Endodermal cell (in vitro differentiated cells): ENCODE measurements around the gene LIN7A. TPM values are rescaled to one million over a fixed set of nuclear protein-coding genes. Genes with fewer than 3 reads are reported as not detected.

Experiments used
- DNase-seq: peaks from one replicate; pipeline ENCODE4 v3.0.0-alpha.2; 2017
- H3K27ac ChIP-seq: 2 replicates; pipeline ENCODE4 v1.5.1; 2013; ENCODE audit warnings: mild to moderate bottlenecking, low read depth, low read length, moderate library complexity
- H3K27me3 ChIP-seq: 2 replicates; pipeline ENCODE4 v1.6.1; 2013; ENCODE audit warnings: mild to moderate bottlenecking, low read length, moderate library complexity; ENCODE audit not compliant: insufficient read depth, control insufficient read depth, poor library complexity, severe bottlenecking
- H3K36me3 ChIP-seq: 2 replicates; pipeline ENCODE4 v1.7.0; 2013; ENCODE audit warnings: mild to moderate bottlenecking, low read length, moderate library complexity; ENCODE audit not compliant: control insufficient read depth, insufficient read depth
- H3K4me1 ChIP-seq: one replicate; pipeline ENCODE4 v1.7.0; 2013; ENCODE audit warnings: low read length; ENCODE audit not compliant: control insufficient read depth, insufficient read depth
- H3K4me3 ChIP-seq: 2 replicates; pipeline ENCODE4 v1.5.1; 2013; ENCODE audit warnings: mild to moderate bottlenecking, low read length, moderate library complexity
- H3K9ac ChIP-seq: 2 replicates; pipeline ENCODE4 v1.6.1; 2013; ENCODE audit warnings: mild to moderate bottlenecking, low read length, moderate library complexity; ENCODE audit not compliant: poor library complexity, severe bottlenecking; ENCODE audit errors: extremely low read depth
- H3K9me3 ChIP-seq: 2 replicates; pipeline ENCODE4 v1.6.1; 2013; ENCODE audit warnings: mild to moderate bottlenecking, low read length, moderate library complexity; ENCODE audit not compliant: control insufficient read depth
- H3K27ac Mint-ChIP-seq: 2 replicates; pipeline ENCODE4 v1.8.0; 2020; ENCODE audit warnings: mixed read lengths
- H3K27me3 Mint-ChIP-seq: 2 replicates; pipeline ENCODE4 v1.8.0; 2021; ENCODE audit warnings: mild to moderate bottlenecking, mixed read lengths; ENCODE audit not compliant: insufficient read depth
- H3K36me3 Mint-ChIP-seq: 2 replicates; pipeline ENCODE4 v1.8.0; 2020; ENCODE audit warnings: low read depth, mixed read lengths
- H3K4me1 Mint-ChIP-seq: 2 replicates; pipeline ENCODE4 v1.8.0; 2020; ENCODE audit warnings: mixed read lengths
- H3K4me3 Mint-ChIP-seq: 2 replicates; pipeline ENCODE4 v1.8.0; 2020; ENCODE audit warnings: mild to moderate bottlenecking, moderate library complexity, mixed read lengths
- H3K9me3 Mint-ChIP-seq: 2 replicates; pipeline ENCODE4 v1.8.0; 2020; ENCODE audit warnings: mild to moderate bottlenecking, mixed read lengths
- CTCF ChIP-seq: fragments of 200-600 bp; sonication (generic); conservative IDR thresholded peaks from 2 replicates; pipeline ENCODE4 v1.5.0; 2021; ENCODE audit warnings: antibody characterized with exemption, mild to moderate bottlenecking
- WGBS, 2 experiments: methylation state at CpG; one replicate each; pipeline versions ENCODE4 v1.1.5 to v1.1.7; 2013; ENCODE audit warnings: missing lambda C conversion rate in 2 of 2, mixed read lengths in 1 of 2; ENCODE audit not compliant: insufficient coverage in 1 of 2, insufficient read length in 1 of 2; 5-methylcytosine and 5-hydroxymethylcytosine counted together
- total RNA-seq, 2 donors: library from RNA; stranded (reverse); fragmentation: NEBNext Ultra II Directional in 1 of 2; extraction: Animal tissue kit (Norgen Biotek cat#: 25700) in 1 of 2; gene quantifications; 2 replicates in 1 of 2; 3 replicates in 1 of 2; pipeline ENCODE4 v1.2.1, GENCODE V29; 2021

The LIN7A gene
- total RNA-seq, 2 donors from 2014 or later: 19.3 to 27.2 TPM

- no peak overlapping the region for H3K27ac ChIP-seq
- Mint-ChIP-seq H3K9me3 (peaks cover 4% of the 10 kb centered on the region), H3K4me3 (no peak overlapping the region), H3K4me1 (peaks cover 21% of the 10 kb centered on the region), H3K27me3 (no peaks in the 10 kb centered on the region), H3K36me3 (peaks cover 19% of the 10 kb centered on the region), H3K27ac (no peak overlapping the region)
- H3K4me3 ChIP-seq: no peak overlapping the region
- no peaks in the 10 kb centered on the region for H3K27me3 ChIP-seq
- peaks cover 7% of the 10 kb centered on the region for H3K36me3 ChIP-seq
- H3K4me1 ChIP-seq: no peaks in the 10 kb centered on the region
- no peak for DNase-seq
- H3K9me3 ChIP-seq: peaks cover 14% of the 10 kb centered on the region
- no peak for TF ChIP-seq CTCF
- H3K9ac ChIP-seq: no peak overlapping the region
Measured at GRCh38 chr12:80818878-80819277, 118.9 kb downstream of the LIN7A start.

- Mint-ChIP-seq H3K4me1 (peaks cover 17% of the 10 kb centered on the region), H3K4me3 (no peak overlapping the region), H3K27me3 (no peaks in the 10 kb centered on the region), H3K36me3 (peaks cover 9% of the 10 kb centered on the region), H3K27ac (no peak overlapping the region), H3K9me3 (no peaks in the 10 kb centered on the region)
- DNase-seq: no peak
- Histone ChIP-seq H3K9me3 (no peaks in the 10 kb centered on the region), H3K4me3 (no peak overlapping the region), H3K27ac (no peak overlapping the region), H3K27me3 (no peaks in the 10 kb centered on the region), H3K4me1 (no peaks in the 10 kb centered on the region), H3K9ac (no peak overlapping the region), H3K36me3 (no peaks in the 10 kb centered on the region)
- TF ChIP-seq CTCF: no peak
Measured at GRCh38 chr12:80815351-80815750, 122.4 kb downstream of the LIN7A start.

- WGBS, 2 experiments: 94% methylated on average over 4 of the region's 4 CpGs; no CpG with 5 or more reads in 1 of the 2 experiments
- Mint-ChIP-seq H3K27ac (no peak overlapping the region), H3K4me3 (no peak overlapping the region), H3K27me3 (no peaks in the 10 kb centered on the region), H3K4me1 (peaks cover 10% of the 10 kb centered on the region), H3K36me3 (peaks cover 13% of the 10 kb centered on the region), H3K9me3 (no peaks in the 10 kb centered on the region)
- DNase-seq: no peak
- H3K36me3 ChIP-seq: no peaks in the 10 kb centered on the region
- no peak for TF ChIP-seq CTCF
- H3K4me1 ChIP-seq: no peaks in the 10 kb centered on the region
- H3K27ac ChIP-seq: no peak overlapping the region
- H3K27me3 ChIP-seq: no peaks in the 10 kb centered on the region
- H3K4me3 ChIP-seq: no peak overlapping the region
- H3K9me3 ChIP-seq: no peaks in the 10 kb centered on the region
- no peak overlapping the region for H3K9ac ChIP-seq
Measured at GRCh38 chr12:80814453-80814852, 123.3 kb downstream of the LIN7A start.
